ENCODE results near the gene BICRA.
"Not testable (repeated sequence)": the region's sequence is repeated elsewhere in the genome, so short reads cannot be mapped to it uniquely, and the experiment has no call there.

The BICRA gene

DNA sequence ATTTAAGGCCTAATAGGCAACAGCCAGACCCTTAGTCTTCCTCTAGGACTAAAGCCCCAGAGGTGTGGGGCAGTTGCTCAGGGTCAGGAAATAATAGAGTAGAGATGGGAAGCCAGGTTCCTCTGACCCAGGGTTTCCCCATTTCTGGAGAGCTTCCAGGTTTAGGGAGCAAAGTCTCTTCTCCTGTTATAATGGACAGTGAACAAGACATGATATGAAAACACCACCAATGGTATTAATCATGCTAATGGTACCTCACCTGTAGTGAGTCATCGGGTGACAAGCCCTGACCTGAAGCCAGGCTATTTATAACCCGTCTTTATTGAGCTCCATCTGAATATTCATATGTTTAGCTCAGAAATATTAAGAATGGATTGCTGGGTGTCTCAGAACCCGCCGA is 24.6 kb downstream of the BICRA start:
- H3K36me3 ChIP-seq (replicated peaks; ENCODE audit: insufficient read depth, low read length): no peaks in the 10 kb centered on the region
- H4K20me1 ChIP-seq (ENCODE audit: insufficient read depth, low read length): no peaks in the 10 kb centered on the region
- H3K79me2 ChIP-seq (ENCODE audit: low read length): peaks cover 39% of the 10 kb centered on the region
- no peak overlapping the region for H3K4me2 ChIP-seq (ENCODE audit: low read depth, low read length)
- no peak overlapping the region for H2AFZ ChIP-seq (ENCODE audit: low read length)
- no peaks in the 10 kb centered on the region for H3K9me3 ChIP-seq (replicated peaks; ENCODE audit: insufficient read depth, low read length)
- H3K9ac ChIP-seq (ENCODE audit: low read length): no peak overlapping the region
- H3K4me3 ChIP-seq (ENCODE audit: low read length): no peak overlapping the region
- no peaks in the 10 kb centered on the region for H3K4me1 ChIP-seq (ENCODE audit: low read length)
- no peaks in the 10 kb centered on the region for H3K9me2 ChIP-seq (replicated peaks; ENCODE audit: insufficient read depth, low read length)
- H3K27me3 ChIP-seq (replicated peaks; ENCODE audit: insufficient read depth, low read length): no peaks in the 10 kb centered on the region
- no peaks in the 10 kb centered on the region for H3F3A ChIP-seq (ENCODE audit: insufficient read depth, low read length)
- no peak overlapping the region for H3K27ac ChIP-seq (ENCODE audit: low read length)
- DNase-seq: no peak
- TF ChIP-seq EZH2phosphoT487 (IDR thresholded peaks at IDR 0.05; ENCODE audit: low read length): no peak
- TF ChIP-seq, protein P1, sequence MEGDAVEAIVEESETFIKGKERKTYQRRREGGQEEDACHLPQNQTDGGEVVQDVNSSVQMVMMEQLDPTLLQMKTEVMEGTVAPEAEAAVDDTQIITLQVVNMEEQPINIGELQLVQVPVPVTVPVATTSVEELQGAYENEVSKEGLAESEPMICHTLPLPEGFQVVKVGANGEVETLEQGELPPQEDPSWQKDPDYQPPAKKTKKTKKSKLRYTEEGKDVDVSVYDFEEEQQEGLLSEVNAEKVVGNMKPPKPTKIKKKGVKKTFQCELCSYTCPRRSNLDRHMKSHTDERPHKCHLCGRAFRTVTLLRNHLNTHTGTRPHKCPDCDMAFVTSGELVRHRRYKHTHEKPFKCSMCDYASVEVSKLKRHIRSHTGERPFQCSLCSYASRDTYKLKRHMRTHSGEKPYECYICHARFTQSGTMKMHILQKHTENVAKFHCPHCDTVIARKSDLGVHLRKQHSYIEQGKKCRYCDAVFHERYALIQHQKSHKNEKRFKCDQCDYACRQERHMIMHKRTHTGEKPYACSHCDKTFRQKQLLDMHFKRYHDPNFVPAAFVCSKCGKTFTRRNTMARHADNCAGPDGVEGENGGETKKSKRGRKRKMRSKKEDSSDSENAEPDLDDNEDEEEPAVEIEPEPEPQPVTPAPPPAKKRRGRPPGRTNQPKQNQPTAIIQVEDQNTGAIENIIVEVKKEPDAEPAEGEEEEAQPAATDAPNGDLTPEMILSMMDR (IDR thresholded peaks at IDR 0.05; ENCODE audit: low read length): no peak
- no peak for TF ChIP-seq EZH2 (optimal IDR thresholded peaks at IDR 0.05; ENCODE audit: low read depth, low read length)

GRCh38 chr19:47633996-47634395 is 25.1 kb downstream of the BICRA start:
- Histone ChIP-seq H3K9ac (ENCODE audit: low read length) (no peak overlapping the region), H3K9me2 (replicated peaks; ENCODE audit: insufficient read depth, low read length) (no peaks in the 10 kb centered on the region), H3K27me3 (replicated peaks; ENCODE audit: insufficient read depth, low read length) (no peaks in the 10 kb centered on the region), H2AFZ (ENCODE audit: low read length) (no peak overlapping the region), H3K27ac (ENCODE audit: low read length) (no peak overlapping the region), H3K9me3 (replicated peaks; ENCODE audit: insufficient read depth, low read length) (no peaks in the 10 kb centered on the region), H3F3A (ENCODE audit: insufficient read depth, low read length) (no peaks in the 10 kb centered on the region), H3K4me1 (ENCODE audit: low read length) (no peaks in the 10 kb centered on the region), H3K4me2 (ENCODE audit: low read depth, low read length) (no peak overlapping the region), H3K79me2 (ENCODE audit: low read length) (peaks cover 39% of the 10 kb centered on the region), H3K4me3 (ENCODE audit: low read length) (no peak overlapping the region), H4K20me1 (ENCODE audit: insufficient read depth, low read length) (no peaks in the 10 kb centered on the region), H3K36me3 (replicated peaks; ENCODE audit: insufficient read depth, low read length) (no peaks in the 10 kb centered on the region)
- TF ChIP-seq, protein P1 (IDR thresholded peaks at IDR 0.05; ENCODE audit: low read length): no peak
- TF ChIP-seq EZH2 (optimal IDR thresholded peaks at IDR 0.05; ENCODE audit: low read depth, low read length): no peak
- TF ChIP-seq EZH2phosphoT487 (IDR thresholded peaks at IDR 0.05; ENCODE audit: low read length): no peak
- DNase-seq: no peak

DNA sequence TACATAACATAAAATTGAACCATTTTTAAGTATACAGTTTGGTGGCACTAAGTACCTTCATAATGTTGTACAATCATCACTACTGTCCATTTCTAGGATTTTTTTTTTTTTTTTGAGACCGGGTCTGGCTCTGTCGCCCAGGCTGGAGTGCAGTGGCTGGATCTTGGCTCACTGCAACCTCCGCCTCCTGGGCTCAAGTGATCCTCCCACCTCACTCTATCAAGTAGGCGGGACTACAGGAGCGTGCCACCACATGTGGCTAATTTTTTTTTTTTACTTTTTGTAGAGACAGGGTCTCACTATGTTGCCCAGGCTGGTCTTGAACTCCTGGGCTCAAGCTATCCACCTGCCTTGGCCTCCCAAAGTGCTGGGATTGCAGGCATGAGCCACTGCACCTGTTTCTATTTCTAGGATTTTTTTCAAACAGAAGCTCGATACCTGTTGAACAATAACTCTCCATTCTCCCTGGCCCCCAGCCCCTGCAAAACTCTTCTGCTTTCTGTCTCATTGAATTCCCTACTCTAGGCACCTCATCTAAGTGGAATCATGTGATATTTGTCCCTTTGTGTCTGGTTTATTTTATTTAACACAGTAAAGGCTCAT is 26.3 kb downstream of the BICRA start:
- not testable (repeated sequence) for H3K27ac ChIP-seq (ENCODE audit: low read length); H3K9me2 ChIP-seq (replicated peaks; ENCODE audit: insufficient read depth, low read length); H4K20me1 ChIP-seq (ENCODE audit: insufficient read depth, low read length); H3K4me1 ChIP-seq (ENCODE audit: low read length); DNase-seq; H3F3A ChIP-seq (ENCODE audit: insufficient read depth, low read length); H3K4me3 ChIP-seq (ENCODE audit: low read length); H3K9me3 ChIP-seq (replicated peaks; ENCODE audit: insufficient read depth, low read length); H3K27me3 ChIP-seq (replicated peaks; ENCODE audit: insufficient read depth, low read length); H3K9ac ChIP-seq (ENCODE audit: low read length); H3K4me2 ChIP-seq (ENCODE audit: low read depth, low read length); H2AFZ ChIP-seq (ENCODE audit: low read length); H3K36me3 ChIP-seq (replicated peaks; ENCODE audit: insufficient read depth, low read length)
- H3K79me2 ChIP-seq (ENCODE audit: low read length): peaks cover 32% of the 10 kb centered on the region

GRCh38 chr19:47637550-47637949 is 28.6 kb downstream of the BICRA start:
- Histone ChIP-seq H3K27ac (ENCODE audit: low read length) (no peak overlapping the region), H3K79me2 (ENCODE audit: low read length) (peaks cover 16% of the 10 kb centered on the region; the same call in 1 of the 2 replicates), H3K9ac (ENCODE audit: low read length) (no peak overlapping the region)

More at GRCh38 chr19:47637550-47637949, 28.6 kb downstream of the BICRA start:
- no peaks in the 10 kb centered on the region for H3K9me3 ChIP-seq (replicated peaks; ENCODE audit: insufficient read depth, low read length)
- no peaks in the 10 kb centered on the region for H3K27me3 ChIP-seq (replicated peaks; ENCODE audit: insufficient read depth, low read length)
- H3K4me2 ChIP-seq (ENCODE audit: low read depth, low read length): no peak overlapping the region
- H3K4me1 ChIP-seq (ENCODE audit: low read length): no peaks in the 10 kb centered on the region
- no peak overlapping the region for H2AFZ ChIP-seq (ENCODE audit: low read length)
- no peaks in the 10 kb centered on the region for H3K9me2 ChIP-seq (replicated peaks; ENCODE audit: insufficient read depth, low read length)
- H3K4me3 ChIP-seq (ENCODE audit: low read length): no peak overlapping the region
- no peaks in the 10 kb centered on the region for H4K20me1 ChIP-seq (ENCODE audit: insufficient read depth, low read length)
- H3K36me3 ChIP-seq (replicated peaks; ENCODE audit: insufficient read depth, low read length): no peaks in the 10 kb centered on the region
- TF ChIP-seq EZH2phosphoT487 (IDR thresholded peaks at IDR 0.05; ENCODE audit: low read length) (no peak), EZH2 (optimal IDR thresholded peaks at IDR 0.05; ENCODE audit: low read depth, low read length) (no peak)
- TF ChIP-seq, protein P1 (IDR thresholded peaks at IDR 0.05; ENCODE audit: low read length): no peak
- no peaks in the 10 kb centered on the region for H3F3A ChIP-seq (ENCODE audit: insufficient read depth, low read length)
- no peak for DNase-seq
